ENCODE measurements around the gene SIPA1L3. TPM values are rescaled to one million over a fixed set of nuclear protein-coding genes. Genes with fewer than 3 reads are reported as not detected.

The SIPA1L3 gene
- total RNA-seq, 1 donor from 2014 or later, result 29.6 TPM

GRCh38 chr19:38149661-38150061 lies 242.7 kb downstream of the SIPA1L3 start:
- Mint-ChIP-seq H3K4me1 (ENCODE audit: unreplicated experiment) (peaks cover 5% of the 10 kb centered on the region), H3K36me3 (ENCODE audit: low read depth, unreplicated experiment) (peaks cover 11% of the 10 kb centered on the region), H3K27ac (ENCODE audit: unreplicated experiment) (peak overlapping the region; percentile 20), H3K27me3 (ENCODE audit: unreplicated experiment) (no peaks in the 10 kb centered on the region), H3K9me3 (ENCODE audit: unreplicated experiment) (no peaks in the 10 kb centered on the region), H3K4me3 (ENCODE audit: unreplicated experiment) (no peak overlapping the region)
- DNase-seq (ENCODE audit: low spot score), result no peak
- no peak for TF ChIP-seq CTCF (IDR thresholded peaks at IDR 0.05; ENCODE audit: unreplicated experiment)

- Mint-ChIP-seq H3K36me3 (ENCODE audit: low read depth, unreplicated experiment) (peaks cover 9% of the 10 kb centered on the region), H3K27me3 (ENCODE audit: unreplicated experiment) (no peaks in the 10 kb centered on the region), H3K27ac (ENCODE audit: unreplicated experiment) (no peak overlapping the region), H3K9me3 (ENCODE audit: unreplicated experiment) (no peaks in the 10 kb centered on the region), H3K4me3 (ENCODE audit: unreplicated experiment) (no peak overlapping the region), H3K4me1 (ENCODE audit: unreplicated experiment) (peaks cover 5% of the 10 kb centered on the region)
- no peak for TF ChIP-seq CTCF (IDR thresholded peaks at IDR 0.05; ENCODE audit: unreplicated experiment)
- no peak for DNase-seq (ENCODE audit: low spot score)
Observed at GRCh38 chr19:38151242-38151641, 244.2 kb downstream of the SIPA1L3 start.

GRCh38 chr19:38152461-38153379 lies 245.7 kb downstream of the SIPA1L3 start:
- peaks cover 9% of the 10 kb centered on the region for H3K36me3 Mint-ChIP-seq (ENCODE audit: low read depth, unreplicated experiment)
- H3K9me3 Mint-ChIP-seq (ENCODE audit: unreplicated experiment), result no peaks in the 10 kb centered on the region
- peaks cover 5% of the 10 kb centered on the region for H3K4me1 Mint-ChIP-seq (ENCODE audit: unreplicated experiment)
- no peak overlapping the region for H3K4me3 Mint-ChIP-seq (ENCODE audit: unreplicated experiment)
- peaks cover 2% of the 10 kb centered on the region for H3K27me3 Mint-ChIP-seq (ENCODE audit: unreplicated experiment)
- no peak overlapping the region for H3K27ac Mint-ChIP-seq (ENCODE audit: unreplicated experiment)
- no peak for TF ChIP-seq CTCF (IDR thresholded peaks at IDR 0.05; ENCODE audit: unreplicated experiment)
- DNase-seq (ENCODE audit: low spot score), result no peak

GRCh38 chr19:38155453-38155852 lies 248.4 kb downstream of the SIPA1L3 start:
- H3K9me3 Mint-ChIP-seq (ENCODE audit: unreplicated experiment), result no peaks in the 10 kb centered on the region
- H3K27ac Mint-ChIP-seq (ENCODE audit: unreplicated experiment), result no peak overlapping the region
- TF ChIP-seq CTCF (IDR thresholded peaks at IDR 0.05; ENCODE audit: unreplicated experiment), result no peak
- no peak for DNase-seq (ENCODE audit: low spot score)
- peaks cover 2% of the 10 kb centered on the region for H3K27me3 Mint-ChIP-seq (ENCODE audit: unreplicated experiment)
- H3K36me3 Mint-ChIP-seq (ENCODE audit: low read depth, unreplicated experiment), result peaks cover 14% of the 10 kb centered on the region
- H3K4me3 Mint-ChIP-seq (ENCODE audit: unreplicated experiment), result no peak overlapping the region
- H3K4me1 Mint-ChIP-seq (ENCODE audit: unreplicated experiment), result no peaks in the 10 kb centered on the region

- no peaks in the 10 kb centered on the region for H3K9me3 Mint-ChIP-seq (ENCODE audit: unreplicated experiment)
- H3K27me3 Mint-ChIP-seq (ENCODE audit: unreplicated experiment), result peaks cover 2% of the 10 kb centered on the region
- no peak for TF ChIP-seq CTCF (IDR thresholded peaks at IDR 0.05; ENCODE audit: unreplicated experiment)
Observed at GRCh38 chr19:38158730-38159129, 251.7 kb downstream of the SIPA1L3 start.

More at GRCh38 chr19:38158730-38159129, 251.7 kb downstream of the SIPA1L3 start:
- DNase-seq (ENCODE audit: low spot score), result no peak
- Mint-ChIP-seq H3K36me3 (ENCODE audit: low read depth, unreplicated experiment) (peaks cover 34% of the 10 kb centered on the region), H3K27ac (ENCODE audit: unreplicated experiment) (no peak overlapping the region), H3K4me3 (ENCODE audit: unreplicated experiment) (no peak overlapping the region), H3K4me1 (ENCODE audit: unreplicated experiment) (no peaks in the 10 kb centered on the region)

Measured in endothelial cell (in vitro differentiated cells).